GM12878 (cell line): ENCODE data around the gene MYO7A.

Experiments
- EGR1 ChIP-seq, 2 experiments: IDR thresholded peaks; 1 replicate in 1 of 2; 2 replicates in 1 of 2; pipeline ENCODE4 v1.6.1; 2011 to 2012; ENCODE audit warnings: low read depth in 2 of 2, low read length in 2 of 2, borderline replicate concordance in 1 of 2, mild to moderate bottlenecking in 1 of 2, moderate library complexity in 1 of 2
- ETV6 ChIP-seq, 2 experiments: fragments of 450-650 bp in 1 of 2; IDR thresholded peaks in 1 of 2; conservative IDR thresholded peaks in 1 of 2; 2 replicates each; pipeline ENCODE4 v1.6.1; 2014; ENCODE audit warnings: antibody characterized with exemption in 1 of 2, borderline replicate concordance in 1 of 2, low read depth in 1 of 2, mild to moderate bottlenecking in 1 of 2, moderate library complexity in 1 of 2
- FOXK2 ChIP-seq: fragments of 450-650 bp; IDR thresholded peaks from 2 replicates; pipeline ENCODE4 v1.6.1; 2017; ENCODE audit warnings: mild to moderate bottlenecking, moderate library complexity
- JUND ChIP-seq: IDR thresholded peaks from 2 replicates; pipeline ENCODE4 v1.6.1; 2012; ENCODE audit warnings: low read depth, mild to moderate bottlenecking, low read length, improper control_type of control experiment, moderate library complexity
- MTA3 ChIP-seq: IDR thresholded peaks from 2 replicates; pipeline ENCODE4 v1.6.1; 2012; ENCODE audit warnings: low read length, inconsistent platforms, borderline replicate concordance
- NR2C2 ChIP-seq: IDR thresholded peaks from 2 replicates; pipeline ENCODE4 v1.6.1; 2011; ENCODE audit warnings: borderline replicate concordance, low read depth; ENCODE audit not compliant: control insufficient read depth, insufficient read length
- SUZ12 ChIP-seq: fragments of 200-600 bp; sonication (generic); IDR thresholded peaks from one replicate; pipeline ENCODE4 v1.6.1; 2018; ENCODE audit warnings: antibody characterized with exemption, mild to moderate bottlenecking; ENCODE audit not compliant: unreplicated experiment
- ZNF384 ChIP-seq: IDR thresholded peaks from 2 replicates; pipeline ENCODE4 v1.6.1; 2012; ENCODE audit warnings: low read depth, mild to moderate bottlenecking, low read length, improper control_type of control experiment, borderline replicate concordance
- ZNF622 ChIP-seq: fragments of 450-650 bp; IDR thresholded peaks from 2 replicates; pipeline ENCODE4 v1.6.1; 2017; ENCODE audit warnings: mild to moderate bottlenecking, inconsistent platforms
- TF ChIP-seq, protein P1 (sequence below): IDR thresholded peaks from 2 replicates; pipeline ENCODE4 v1.6.1; 2012; ENCODE audit warnings: low read depth, low read length, improper control_type of control experiment
- TF ChIP-seq, protein P2 (sequence below): IDR thresholded peaks from 2 replicates; pipeline ENCODE4 v1.6.1; 2011; ENCODE audit warnings: borderline replicate concordance, low read depth, mild to moderate bottlenecking, moderate library complexity, mixed read lengths, low read length; ENCODE audit not compliant: insufficient read depth; ENCODE audit errors: extremely low read length
- TF ChIP-seq, protein P3 (sequence below): IDR thresholded peaks from 2 replicates; pipeline ENCODE4 v1.6.1; 2012; ENCODE audit warnings: low read depth, low read length, improper control_type of control experiment
- TF ChIP-seq, protein P4 (sequence below), 3 experiments: IDR thresholded peaks in 2 of 3; conservative IDR thresholded peaks in 1 of 3; 2 replicates each; pipeline ENCODE4 v1.5.1; 2011; ENCODE audit warnings: low read depth in 3 of 3, low read length in 3 of 3, mild to moderate bottlenecking in 3 of 3, control low read depth in 2 of 3, moderate library complexity in 2 of 3, inconsistent platforms in 1 of 3, mixed read lengths in 1 of 3; ENCODE audit not compliant: control insufficient read depth in 2 of 3, insufficient read depth in 1 of 3; ENCODE audit errors: extremely low read depth in 1 of 3
- TF ChIP-seq, protein P5 (sequence below): IDR thresholded peaks from 2 replicates; pipeline ENCODE4 v1.6.1; 2012; ENCODE audit warnings: mild to moderate bottlenecking, low read depth, low read length

DNA sequence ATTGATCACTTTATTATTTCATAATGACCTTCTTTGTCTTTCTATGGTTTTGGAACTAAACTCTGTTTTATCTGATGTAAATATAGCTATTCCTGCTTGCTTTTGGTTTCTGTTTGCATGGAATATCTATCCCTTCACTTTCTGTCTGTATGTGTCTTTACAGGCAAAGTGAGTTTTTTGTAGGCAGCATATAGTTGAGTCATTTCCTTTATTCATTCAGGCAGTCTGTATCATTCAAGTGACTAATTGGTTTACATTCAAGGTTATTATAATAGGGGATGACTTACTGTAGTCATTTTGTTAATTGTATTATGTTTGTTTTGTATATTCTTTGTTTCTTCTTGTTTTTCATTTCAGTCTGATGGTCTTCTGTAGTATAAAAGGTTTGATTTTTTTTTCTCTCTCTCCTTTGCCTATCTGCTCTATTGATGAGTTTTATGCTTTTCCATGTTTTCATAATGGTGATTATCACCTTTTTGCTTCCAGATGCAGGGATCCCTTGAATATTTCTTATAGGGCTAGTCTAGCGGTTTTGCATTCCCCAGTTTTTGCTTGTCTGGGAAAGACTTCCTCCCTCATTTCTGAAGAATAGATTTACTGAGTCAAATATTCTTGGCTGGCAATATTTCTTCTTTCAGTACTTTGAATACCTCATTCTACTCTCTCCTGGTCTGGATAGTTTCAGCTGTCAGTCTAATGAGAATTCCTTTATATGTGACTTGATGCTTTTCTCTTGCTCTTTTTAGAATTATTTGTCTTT lies 123.0 kb downstream of the MYO7A start:
- TF ChIP-seq ZNF384 (no peak), SUZ12 (no peak), EGR1 (IDR thresholded peaks at IDR 0.05; ENCODE audit: borderline replicate concordance in 1 of 2, low read depth in 2 of 2, low read length in 2 of 2) (no peak), MTA3 (no peak), FOXK2 (no peak), ETV6 (conservative IDR thresholded peaks at IDR 0.05 in 1 of 2, IDR thresholded peaks at IDR 0.05 in 1 of 2; ENCODE audit: borderline replicate concordance in 1 of 2, low read depth in 1 of 2) (no peak), JUND (no peak), NR2C2 (no peak), ZNF622 (no peak)
- TF ChIP-seq, protein P1, sequence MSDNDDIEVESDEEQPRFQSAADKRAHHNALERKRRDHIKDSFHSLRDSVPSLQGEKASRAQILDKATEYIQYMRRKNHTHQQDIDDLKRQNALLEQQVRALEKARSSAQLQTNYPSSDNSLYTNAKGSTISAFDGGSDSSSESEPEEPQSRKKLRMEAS: no peak
- TF ChIP-seq, protein P2, sequence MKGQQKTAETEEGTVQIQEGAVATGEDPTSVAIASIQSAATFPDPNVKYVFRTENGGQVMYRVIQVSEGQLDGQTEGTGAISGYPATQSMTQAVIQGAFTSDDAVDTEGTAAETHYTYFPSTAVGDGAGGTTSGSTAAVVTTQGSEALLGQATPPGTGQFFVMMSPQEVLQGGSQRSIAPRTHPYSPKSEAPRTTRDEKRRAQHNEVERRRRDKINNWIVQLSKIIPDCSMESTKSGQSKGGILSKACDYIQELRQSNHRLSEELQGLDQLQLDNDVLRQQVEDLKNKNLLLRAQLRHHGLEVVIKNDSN: no peak
- TF ChIP-seq, protein P3, sequence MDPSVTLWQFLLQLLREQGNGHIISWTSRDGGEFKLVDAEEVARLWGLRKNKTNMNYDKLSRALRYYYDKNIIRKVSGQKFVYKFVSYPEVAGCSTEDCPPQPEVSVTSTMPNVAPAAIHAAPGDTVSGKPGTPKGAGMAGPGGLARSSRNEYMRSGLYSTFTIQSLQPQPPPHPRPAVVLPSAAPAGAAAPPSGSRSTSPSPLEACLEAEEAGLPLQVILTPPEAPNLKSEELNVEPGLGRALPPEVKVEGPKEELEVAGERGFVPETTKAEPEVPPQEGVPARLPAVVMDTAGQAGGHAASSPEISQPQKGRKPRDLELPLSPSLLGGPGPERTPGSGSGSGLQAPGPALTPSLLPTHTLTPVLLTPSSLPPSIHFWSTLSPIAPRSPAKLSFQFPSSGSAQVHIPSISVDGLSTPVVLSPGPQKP: no peak
- TF ChIP-seq, protein P4, sequence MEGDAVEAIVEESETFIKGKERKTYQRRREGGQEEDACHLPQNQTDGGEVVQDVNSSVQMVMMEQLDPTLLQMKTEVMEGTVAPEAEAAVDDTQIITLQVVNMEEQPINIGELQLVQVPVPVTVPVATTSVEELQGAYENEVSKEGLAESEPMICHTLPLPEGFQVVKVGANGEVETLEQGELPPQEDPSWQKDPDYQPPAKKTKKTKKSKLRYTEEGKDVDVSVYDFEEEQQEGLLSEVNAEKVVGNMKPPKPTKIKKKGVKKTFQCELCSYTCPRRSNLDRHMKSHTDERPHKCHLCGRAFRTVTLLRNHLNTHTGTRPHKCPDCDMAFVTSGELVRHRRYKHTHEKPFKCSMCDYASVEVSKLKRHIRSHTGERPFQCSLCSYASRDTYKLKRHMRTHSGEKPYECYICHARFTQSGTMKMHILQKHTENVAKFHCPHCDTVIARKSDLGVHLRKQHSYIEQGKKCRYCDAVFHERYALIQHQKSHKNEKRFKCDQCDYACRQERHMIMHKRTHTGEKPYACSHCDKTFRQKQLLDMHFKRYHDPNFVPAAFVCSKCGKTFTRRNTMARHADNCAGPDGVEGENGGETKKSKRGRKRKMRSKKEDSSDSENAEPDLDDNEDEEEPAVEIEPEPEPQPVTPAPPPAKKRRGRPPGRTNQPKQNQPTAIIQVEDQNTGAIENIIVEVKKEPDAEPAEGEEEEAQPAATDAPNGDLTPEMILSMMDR (IDR thresholded peaks at IDR 0.05 in 2 of 3, conservative IDR thresholded peaks at IDR 0.05 in 1 of 3; ENCODE audit: control insufficient read depth in 2 of 3, extremely low read depth in 1 of 3, insufficient read depth in 1 of 3, low read depth in 3 of 3, low read length in 3 of 3): no peak
- TF ChIP-seq, protein P5, sequence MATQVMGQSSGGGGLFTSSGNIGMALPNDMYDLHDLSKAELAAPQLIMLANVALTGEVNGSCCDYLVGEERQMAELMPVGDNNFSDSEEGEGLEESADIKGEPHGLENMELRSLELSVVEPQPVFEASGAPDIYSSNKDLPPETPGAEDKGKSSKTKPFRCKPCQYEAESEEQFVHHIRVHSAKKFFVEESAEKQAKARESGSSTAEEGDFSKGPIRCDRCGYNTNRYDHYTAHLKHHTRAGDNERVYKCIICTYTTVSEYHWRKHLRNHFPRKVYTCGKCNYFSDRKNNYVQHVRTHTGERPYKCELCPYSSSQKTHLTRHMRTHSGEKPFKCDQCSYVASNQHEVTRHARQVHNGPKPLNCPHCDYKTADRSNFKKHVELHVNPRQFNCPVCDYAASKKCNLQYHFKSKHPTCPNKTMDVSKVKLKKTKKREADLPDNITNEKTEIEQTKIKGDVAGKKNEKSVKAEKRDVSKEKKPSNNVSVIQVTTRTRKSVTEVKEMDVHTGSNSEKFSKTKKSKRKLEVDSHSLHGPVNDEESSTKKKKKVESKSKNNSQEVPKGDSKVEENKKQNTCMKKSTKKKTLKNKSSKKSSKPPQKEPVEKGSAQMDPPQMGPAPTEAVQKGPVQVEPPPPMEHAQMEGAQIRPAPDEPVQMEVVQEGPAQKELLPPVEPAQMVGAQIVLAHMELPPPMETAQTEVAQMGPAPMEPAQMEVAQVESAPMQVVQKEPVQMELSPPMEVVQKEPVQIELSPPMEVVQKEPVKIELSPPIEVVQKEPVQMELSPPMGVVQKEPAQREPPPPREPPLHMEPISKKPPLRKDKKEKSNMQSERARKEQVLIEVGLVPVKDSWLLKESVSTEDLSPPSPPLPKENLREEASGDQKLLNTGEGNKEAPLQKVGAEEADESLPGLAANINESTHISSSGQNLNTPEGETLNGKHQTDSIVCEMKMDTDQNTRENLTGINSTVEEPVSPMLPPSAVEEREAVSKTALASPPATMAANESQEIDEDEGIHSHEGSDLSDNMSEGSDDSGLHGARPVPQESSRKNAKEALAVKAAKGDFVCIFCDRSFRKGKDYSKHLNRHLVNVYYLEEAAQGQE: no peak
